Calu3 (cell line): ENCODE data around the gene CCDC174. TPM values are rescaled to one million over a fixed set of nuclear protein-coding genes. Genes with fewer than 3 reads are reported as not detected.

Source experiments
- BruUV-seq: library from RNA; stranded (reverse); fragments of 400-500 nt; replicated peaks from 2 replicates; lab custom pipeline; 2021; lab: Mats Ljungman, UMichigan
- CTCF ChIA-PET: fragments of 300-600 bp; sonication (Branson Sonifier 250); formaldehyde crosslinking; loops from one replicate; lab custom pipeline; 2022; ENCODE audit warnings: antibody characterized with exemption; lab: Charles Lee
- DNase-seq: peaks from one replicate; pipeline ENCODE4 v3.0.0; 2022
- H3K27ac Mint-ChIP-seq: one replicate; pipeline ENCODE4 v1.8.0; 2022; ENCODE audit warnings: mixed read lengths; ENCODE audit not compliant: unreplicated experiment
- H3K27me3 Mint-ChIP-seq: one replicate; pipeline ENCODE4 v1.8.0; 2022; ENCODE audit warnings: mixed read lengths; ENCODE audit not compliant: unreplicated experiment
- H3K36me3 Mint-ChIP-seq: one replicate; pipeline ENCODE4 v1.8.0; 2022; ENCODE audit warnings: mild to moderate bottlenecking, moderate library complexity, mixed read lengths; ENCODE audit not compliant: insufficient read depth, unreplicated experiment
- H3K4me1 Mint-ChIP-seq: one replicate; pipeline ENCODE4 v1.8.0; 2022; ENCODE audit warnings: mild to moderate bottlenecking, low read depth, mixed read lengths; ENCODE audit not compliant: unreplicated experiment
- H3K4me3 Mint-ChIP-seq: one replicate; pipeline ENCODE4 v1.8.0; 2022; ENCODE audit warnings: mild to moderate bottlenecking, low read depth, moderate library complexity, mixed read lengths; ENCODE audit not compliant: unreplicated experiment
- H3K9me3 Mint-ChIP-seq: one replicate; pipeline ENCODE4 v1.8.0; 2022; ENCODE audit warnings: low read depth, mixed read lengths; ENCODE audit not compliant: unreplicated experiment
- CTCF ChIP-seq: fragments of 200-600 bp; IDR thresholded peaks from one replicate; pipeline ENCODE4 v1.8.0; 2022; ENCODE audit warnings: antibody characterized with exemption; ENCODE audit not compliant: unreplicated experiment
- intact Hi-C: fragments of 100-400 bp; cut with micrococcal nuclease; formaldehyde crosslinking; loops from one replicate; pipeline ENCODE4 v1.10.0; 2022; ENCODE audit not compliant: unreplicated experiment
- total RNA-seq: library from RNA; stranded (reverse); gene quantifications from 2 replicates; pipeline ENCODE4 v1.2.3, GENCODE V29; 2022

CCDC174 gene
- total RNA-seq, 1 experiment from 2014 or later: 17.9 TPM

GRCh38 chr3:14700891-14701290 lies 49.3 kb downstream of the CCDC174 start:
- DNase-seq: no peak
- intact Hi-C loops: no loop called here
- Mint-ChIP-seq H3K4me3 (no peak overlapping the region), H3K27me3 (no peaks in the 10 kb centered on the region), H3K4me1 (no peaks in the 10 kb centered on the region), H3K27ac (no peak overlapping the region), H3K36me3 (no peaks in the 10 kb centered on the region), H3K9me3 (no peaks in the 10 kb centered on the region)
- BruUV-seq: no TSS peak
- CTCF ChIA-PET: no interaction called here
- no peak for TF ChIP-seq CTCF

GRCh38 chr3:14701676-14702075 lies 50.1 kb downstream of the CCDC174 start:
- CTCF ChIA-PET: no interaction called here
- BruUV-seq: no TSS peak
- TF ChIP-seq CTCF: no peak
- DNase-seq: no peak
- intact Hi-C loops: no loop called here
- no peaks in the 10 kb centered on the region for H3K27me3 Mint-ChIP-seq
- no peaks in the 10 kb centered on the region for H3K36me3 Mint-ChIP-seq
- no peaks in the 10 kb centered on the region for H3K9me3 Mint-ChIP-seq
- no peak overlapping the region for H3K4me3 Mint-ChIP-seq
- H3K4me1 Mint-ChIP-seq: no peaks in the 10 kb centered on the region
- H3K27ac Mint-ChIP-seq: no peak overlapping the region

GRCh38 chr3:14703128-14703750 lies 51.7 kb downstream of the CCDC174 start:
- BruUV-seq: no TSS peak
- no peak overlapping the region for H3K27ac Mint-ChIP-seq
- no peak for DNase-seq
- H3K36me3 Mint-ChIP-seq: no peaks in the 10 kb centered on the region
- CTCF ChIA-PET: no interaction called here
- no peak overlapping the region for H3K4me3 Mint-ChIP-seq
- no peaks in the 10 kb centered on the region for H3K9me3 Mint-ChIP-seq
- no peaks in the 10 kb centered on the region for H3K4me1 Mint-ChIP-seq
- intact Hi-C loops: no loop called here
- H3K27me3 Mint-ChIP-seq: no peaks in the 10 kb centered on the region
- no peak for TF ChIP-seq CTCF

- no peak overlapping the region for H3K27ac Mint-ChIP-seq
- DNase-seq: no peak
- TF ChIP-seq CTCF: no peak
- BruUV-seq: no TSS peak
- H3K9me3 Mint-ChIP-seq: no peaks in the 10 kb centered on the region
- intact Hi-C loops: no loop called here
- H3K36me3 Mint-ChIP-seq: no peaks in the 10 kb centered on the region
- no peaks in the 10 kb centered on the region for H3K27me3 Mint-ChIP-seq
- no peak overlapping the region for H3K4me3 Mint-ChIP-seq
- no peaks in the 10 kb centered on the region for H3K4me1 Mint-ChIP-seq
- CTCF ChIA-PET: no interaction called here
Measured at GRCh38 chr3:14703791-14704190, 52.2 kb downstream of the CCDC174 start.
